ENCODE data around the gene CIAO3.
"Not testable (repeated sequence)": the region's sequence is repeated elsewhere in the genome, so short reads cannot be mapped to it uniquely, and the experiment has no call there.

Gene CIAO3

DNA sequence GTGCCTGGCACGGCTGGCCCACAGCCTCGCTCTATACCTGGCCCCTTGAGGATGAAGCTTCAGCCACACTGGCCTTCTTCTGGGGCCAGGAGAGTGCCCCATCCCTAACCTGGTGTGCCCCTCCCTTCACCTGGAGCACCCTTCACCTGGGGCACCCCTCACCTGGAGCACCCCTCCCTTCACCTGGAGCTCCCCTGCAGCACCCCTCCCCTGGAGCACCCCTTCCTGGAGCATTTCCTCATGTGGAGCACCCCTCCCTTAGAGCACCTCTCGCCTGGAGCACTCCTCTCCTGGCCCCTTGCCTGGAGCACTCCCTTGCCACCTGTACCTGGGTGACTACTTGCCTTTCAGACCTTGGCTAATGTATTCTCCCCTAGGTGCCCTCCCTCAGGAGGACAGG lies 32.8 kb downstream of the CIAO3 start:
- no peak for DNase-seq

DNA sequence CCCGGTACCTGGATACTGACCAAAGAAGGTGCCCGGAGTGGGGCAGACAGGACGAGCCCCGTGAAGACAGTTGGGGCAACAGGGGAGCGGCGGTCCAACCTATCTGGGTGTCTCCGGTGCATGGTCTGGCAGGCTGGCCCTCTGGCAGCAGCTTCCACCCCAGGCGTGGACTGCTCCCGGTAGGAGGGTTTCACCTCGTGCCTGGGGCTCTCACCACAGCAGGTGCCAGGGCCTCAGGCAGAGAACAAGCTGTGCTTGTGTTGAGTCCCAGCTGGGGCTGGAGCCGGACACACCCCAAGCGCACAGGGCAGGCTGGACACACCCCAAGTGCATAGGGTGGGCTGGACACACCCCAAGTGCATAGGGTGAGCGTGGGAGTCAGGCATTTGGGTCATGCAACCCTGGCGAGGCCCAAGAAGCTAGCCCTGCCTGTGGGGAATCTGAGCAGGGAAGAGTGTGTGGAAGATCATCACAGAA lies 33.7 kb downstream of the CIAO3 start:
- DNase-seq, result no peak

DNA sequence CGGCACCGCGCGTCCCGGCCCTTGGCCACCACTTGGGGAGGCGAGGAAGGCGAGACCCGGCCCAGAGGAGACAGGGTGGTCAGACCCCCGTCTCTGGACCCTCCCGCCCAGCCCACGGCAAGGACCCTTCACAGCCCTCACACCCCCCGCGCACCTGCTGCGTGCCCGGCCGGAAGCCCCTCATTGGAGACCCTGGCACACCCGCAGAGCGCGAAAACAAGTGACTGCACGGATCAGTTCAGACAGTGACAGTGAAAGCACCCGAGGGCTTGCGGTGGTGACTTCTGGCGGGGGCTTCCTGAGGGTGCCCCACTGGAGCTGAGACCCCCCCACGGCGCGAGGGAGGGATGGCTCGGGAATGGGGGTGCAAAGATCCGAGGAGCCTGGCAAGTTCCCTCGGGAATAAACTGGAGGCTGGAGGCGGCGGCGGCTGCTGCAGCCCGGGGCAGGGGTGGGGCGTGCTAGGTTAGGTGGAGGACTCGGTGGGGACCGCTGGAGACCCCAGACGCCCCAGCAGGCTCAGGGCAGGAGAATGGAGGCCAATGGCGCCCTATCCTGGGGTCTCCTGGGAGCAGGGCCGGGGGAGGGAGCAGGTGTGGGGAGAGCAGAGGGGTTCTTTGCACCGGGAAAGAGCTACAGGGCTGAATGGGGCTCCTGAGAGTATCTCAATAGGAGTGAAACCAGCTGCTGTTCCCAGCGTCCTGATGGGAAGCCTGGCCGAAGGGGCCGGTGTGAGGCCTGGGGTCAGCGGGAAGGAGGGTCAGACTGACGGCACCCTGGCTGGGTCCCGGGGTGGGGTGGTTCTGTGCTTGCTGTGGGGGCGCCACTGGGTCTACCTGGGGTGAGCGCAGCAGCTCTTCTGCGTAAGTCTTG lies 34.4 kb downstream of the CIAO3 start:
- DNase-seq, result no peak

DNA sequence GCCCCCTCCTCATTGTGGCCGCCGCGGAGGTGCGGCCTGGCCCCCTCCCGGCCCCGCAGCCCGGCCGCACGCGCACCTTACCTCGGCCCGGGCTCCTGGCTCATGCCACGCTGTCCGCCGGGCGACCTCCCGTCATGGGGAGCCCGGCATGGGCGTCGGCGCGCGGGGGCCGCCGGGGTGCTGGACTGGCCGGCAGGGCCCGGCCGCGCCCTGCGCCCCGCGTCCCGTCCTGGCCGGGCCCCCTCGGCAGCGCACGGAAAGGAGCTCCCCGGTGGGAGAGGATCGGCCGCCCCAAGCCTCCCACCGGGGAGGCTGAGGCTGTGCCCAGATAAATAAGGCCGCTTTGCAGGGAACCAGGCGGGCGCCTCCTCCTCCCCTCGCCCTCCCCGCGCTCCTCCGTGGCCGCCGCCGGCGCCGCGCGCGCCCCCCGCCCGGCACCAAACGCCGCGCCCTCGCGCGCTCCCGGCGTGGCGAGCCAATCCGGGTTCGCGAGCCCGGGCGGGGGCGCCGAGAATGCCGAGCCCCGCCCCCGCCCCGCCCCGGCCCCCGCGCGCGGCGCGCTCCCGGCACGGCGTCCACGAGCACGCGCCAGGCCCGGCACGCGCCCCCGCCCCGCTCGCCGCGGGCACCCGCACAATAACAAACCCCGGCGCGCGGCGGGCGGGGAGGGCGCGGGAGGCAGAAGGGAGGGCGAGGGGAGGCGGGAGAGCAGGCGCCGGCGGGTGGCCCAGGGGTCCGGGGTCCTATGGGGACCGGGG lies 35.2 kb downstream of the CIAO3 start, which contains the start of gene FBXL16:
FBXL16 (minus strand) TSS at position 371 of the 758 bp plus-strand sequence. CDS start 8,396 bp downstream, outside the sequence.
- no peak for DNase-seq

DNA sequence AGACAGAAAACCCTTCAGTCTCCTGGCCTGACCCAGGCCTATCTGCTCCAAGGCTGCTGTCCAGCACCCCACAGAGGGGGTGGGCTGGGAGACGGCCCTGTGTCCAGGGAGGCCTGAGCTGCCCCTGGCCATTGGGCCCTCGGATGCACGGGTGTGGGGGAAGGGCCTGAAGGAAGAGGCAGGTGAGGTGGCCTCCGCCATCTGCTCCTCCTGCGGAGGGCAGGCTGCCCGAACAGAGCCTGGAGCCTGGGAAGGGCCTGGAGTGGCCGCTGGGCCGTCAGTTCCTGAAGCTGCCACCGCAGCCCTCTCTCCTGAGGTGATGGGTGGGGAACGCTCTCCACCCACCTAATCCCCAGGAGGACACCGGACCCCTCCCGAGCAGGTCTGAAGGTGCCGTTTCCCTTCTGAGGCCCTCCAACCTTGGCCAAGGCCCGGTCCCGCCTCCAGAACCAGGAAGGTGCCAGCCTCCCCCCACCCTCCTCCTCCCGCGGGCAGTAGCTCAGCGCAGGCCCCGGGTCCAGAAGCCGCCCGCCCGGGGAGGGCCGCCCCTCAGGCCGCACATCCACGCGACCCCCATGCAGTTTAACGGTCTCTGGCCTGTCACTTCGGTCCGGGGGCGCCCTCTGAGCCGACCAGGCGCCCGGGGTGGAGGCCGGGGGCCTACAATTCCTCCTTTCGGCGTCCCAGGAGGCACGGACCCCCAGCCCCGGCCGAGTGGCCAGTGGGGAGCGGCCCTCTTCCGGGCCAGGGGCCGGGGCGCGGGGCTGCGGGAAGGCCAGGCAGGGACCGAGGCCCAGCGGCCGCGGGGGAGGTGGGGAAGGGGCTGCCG lies 36.0 kb downstream of the CIAO3 start:
- DNase-seq, result no peak

DNA sequence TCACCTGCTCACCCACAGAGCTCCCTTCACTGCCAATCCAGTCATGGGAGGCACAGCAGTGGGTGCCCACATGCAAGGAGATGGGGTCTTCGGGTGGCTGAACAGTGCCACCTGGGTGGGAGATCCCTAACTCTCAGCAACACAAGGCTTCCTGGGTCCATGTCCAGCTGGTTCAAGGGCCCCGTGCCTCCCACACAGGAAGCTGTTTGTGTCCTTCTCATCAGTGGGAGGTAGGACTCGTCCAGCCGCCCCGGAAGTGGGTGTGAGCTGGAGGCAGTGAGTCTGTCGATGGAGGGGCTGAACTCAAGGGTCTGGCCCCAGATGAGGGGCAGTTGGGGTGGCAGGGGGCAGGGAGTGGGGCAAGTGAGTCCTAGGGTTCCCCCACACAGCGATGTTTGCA lies 36.8 kb downstream of the CIAO3 start:
- DNase-seq, result no peak

DNA sequence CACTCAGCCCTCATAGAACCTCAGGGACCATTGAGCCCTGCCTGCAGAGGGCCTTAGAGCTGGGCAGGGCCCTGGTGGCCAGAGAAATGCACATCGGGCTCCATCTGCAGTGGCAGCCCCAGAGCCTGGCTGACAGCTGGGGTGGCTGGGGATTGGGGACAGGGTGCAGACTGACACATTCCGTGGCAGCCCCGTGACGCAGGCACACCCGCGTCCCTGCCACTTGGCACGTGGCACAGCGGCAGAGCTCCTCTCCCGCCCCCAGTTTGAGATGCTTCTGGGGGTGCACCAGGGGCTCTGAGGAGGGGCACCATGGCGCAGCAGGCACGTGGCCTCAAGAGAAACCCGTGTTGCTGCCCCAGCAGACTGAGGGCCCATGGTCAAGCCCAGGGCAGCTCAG lies 37.4 kb downstream of the CIAO3 start:
- DNase-seq, result no peak

DNA sequence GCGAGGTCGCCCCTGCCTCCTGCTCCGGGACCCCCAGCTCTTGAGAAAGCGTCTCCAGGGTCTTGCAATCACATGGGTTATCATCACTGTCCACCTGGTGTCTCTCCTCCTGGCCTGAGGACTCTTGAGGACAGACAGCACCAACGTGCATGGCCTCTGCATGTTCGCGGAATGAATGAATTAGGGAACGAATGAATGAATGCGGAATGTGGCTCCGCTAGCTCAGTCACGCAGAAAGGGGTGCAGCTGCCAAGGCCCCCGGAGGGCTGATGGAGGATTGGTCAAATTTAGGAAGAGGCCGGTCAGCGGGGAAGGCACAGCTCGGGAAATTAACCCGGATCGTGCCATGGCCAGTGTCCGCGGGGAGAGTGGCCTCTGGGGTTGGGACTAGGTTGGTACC lies 38.5 kb downstream of the CIAO3 start:
- DNase-seq, result no peak

DNA sequence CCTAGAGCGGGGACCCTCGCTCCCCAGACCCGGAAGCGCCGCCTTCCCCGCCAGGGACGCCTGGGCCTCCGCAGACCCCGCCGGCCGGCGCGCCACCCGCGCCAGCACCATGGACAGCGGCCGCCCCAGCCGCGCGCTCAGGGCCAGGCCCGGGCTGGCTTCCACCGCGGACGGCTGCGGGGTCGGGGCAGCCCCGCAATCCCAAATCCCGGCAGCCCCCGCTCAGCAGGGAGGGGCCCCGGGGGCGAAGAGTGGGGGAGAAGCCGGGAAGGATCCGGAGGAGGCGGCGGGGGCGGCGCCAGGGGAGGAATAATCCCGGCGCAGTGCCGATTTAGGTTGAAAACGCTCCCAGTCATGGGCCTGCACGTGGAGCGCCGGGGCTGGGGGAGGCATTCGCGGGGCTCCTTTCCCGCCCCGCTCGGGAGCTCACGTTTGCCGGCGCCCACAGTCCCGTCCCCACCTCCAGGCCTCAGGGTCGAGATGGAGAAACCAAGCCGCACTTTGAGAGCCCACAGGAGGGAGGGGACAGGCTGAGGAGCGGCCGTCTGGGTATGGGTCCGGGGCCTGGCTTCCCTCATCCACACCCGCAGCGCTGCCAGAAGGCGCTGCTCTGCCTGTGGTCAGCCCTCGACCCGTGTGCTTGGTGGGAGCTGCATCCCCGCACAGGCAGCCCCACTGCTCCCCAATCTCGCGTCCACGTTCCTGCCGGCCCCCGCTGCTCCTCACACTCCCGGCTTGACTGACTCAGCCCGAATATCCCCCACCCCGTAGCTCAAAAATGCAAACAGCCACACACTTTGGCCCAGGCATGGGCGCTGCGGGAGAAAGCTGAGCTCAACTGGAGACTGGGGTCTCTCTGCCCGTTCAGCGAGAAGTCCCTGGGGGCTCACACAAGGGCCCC lies 39.9 kb downstream of the CIAO3 start:
- no peak for DNase-seq

DNA sequence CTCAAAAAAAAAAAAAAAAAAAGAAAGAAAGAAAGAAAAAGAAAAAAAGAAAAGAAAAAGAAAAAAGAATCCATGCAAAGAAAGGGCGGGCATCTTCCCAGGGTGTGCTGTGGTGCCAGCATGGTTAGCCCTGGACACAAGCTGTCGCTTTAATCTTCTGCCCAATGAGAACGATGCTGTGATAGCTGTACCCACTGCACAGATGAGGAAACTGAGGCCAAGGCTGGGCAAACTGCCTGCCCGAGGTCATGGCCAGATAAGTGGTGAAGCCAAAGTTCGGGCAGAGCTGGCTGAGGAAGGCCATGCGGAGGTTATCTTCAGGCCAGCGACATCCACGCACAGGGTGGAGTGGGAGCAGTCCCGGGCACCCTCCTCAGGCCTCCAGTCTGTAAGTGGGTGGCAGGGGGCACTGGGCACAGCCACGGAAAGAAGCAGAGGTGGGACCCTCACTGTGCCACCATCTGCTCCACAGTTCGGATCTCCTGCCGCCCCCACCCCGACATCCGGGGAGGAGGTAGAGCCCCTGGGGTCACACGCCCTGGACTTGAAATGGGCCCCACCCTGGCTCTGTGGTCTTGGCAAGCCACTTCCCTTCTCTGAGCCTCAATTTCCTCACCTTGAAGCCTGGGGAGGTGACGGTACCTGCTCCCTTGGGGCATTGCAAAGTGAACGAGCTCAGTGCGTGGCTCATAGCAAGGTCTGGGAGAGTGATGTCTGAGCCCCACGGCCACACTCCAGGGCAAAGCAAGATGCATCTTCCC lies 41.7 kb downstream of the CIAO3 start:
- no peak for DNase-seq

DNA sequence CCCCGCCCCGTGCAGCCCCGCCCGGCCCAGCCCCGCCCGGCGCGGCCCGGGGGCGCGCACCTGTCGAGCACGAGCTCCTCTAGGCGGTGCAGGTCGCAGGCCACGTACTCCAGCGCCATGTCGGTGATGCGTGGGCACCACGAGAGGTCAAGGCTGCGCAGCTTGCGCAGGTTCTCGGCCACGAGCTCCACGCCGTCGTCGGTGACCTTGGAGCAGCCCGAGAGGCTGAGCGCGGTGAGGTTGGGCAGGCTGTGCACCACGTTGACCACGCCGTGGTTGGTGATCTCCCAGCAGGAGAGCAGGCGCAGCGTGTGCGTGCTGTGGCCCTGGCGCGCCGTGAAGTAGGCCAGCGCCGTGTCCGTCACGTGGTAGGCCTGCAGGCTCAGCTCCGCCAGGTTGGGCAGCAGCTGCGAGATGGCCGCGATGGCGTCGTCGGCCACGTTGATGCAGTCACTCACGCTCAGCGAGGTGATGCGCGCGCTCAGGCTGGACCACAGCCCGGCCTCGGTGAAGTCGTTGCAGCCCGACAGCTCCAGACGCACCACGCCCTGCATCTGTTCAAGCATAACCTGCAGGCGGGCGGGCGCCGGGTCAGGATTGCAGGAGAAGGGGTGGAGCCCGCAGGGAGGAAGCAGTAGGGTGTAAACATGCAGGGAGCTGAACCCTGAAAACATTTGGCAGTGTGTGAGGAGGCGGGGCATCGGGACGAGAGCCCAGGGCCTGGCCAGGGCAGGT lies 45.3 kb downstream of the CIAO3 start:
- DNase-seq, result peak; percentile 54

DNA sequence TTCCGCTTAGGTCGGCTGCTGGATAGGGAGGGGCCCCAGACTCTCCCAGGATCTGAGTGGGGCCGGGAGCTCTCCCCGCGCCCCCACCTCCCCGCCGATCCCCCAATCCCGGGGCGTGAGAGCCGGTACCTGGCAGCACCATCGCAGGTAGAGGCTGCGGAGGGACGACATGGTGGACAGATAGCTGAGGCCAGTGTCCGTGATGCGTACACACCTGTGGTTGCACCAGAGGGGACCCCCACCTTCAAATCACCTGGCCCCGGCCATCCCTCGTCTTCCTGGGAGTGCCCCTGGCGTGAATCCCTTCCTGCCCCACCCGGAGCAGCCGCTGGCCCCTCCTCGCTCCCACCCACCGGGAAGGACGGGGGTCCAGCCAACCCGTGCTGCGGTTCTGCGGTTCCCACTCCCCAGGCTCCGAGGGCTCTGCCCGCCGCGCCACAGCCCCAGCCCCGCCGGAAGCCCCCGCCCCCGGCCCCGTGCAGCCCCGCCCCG lies 45.9 kb downstream of the CIAO3 start:
- no peak for DNase-seq

DNA sequence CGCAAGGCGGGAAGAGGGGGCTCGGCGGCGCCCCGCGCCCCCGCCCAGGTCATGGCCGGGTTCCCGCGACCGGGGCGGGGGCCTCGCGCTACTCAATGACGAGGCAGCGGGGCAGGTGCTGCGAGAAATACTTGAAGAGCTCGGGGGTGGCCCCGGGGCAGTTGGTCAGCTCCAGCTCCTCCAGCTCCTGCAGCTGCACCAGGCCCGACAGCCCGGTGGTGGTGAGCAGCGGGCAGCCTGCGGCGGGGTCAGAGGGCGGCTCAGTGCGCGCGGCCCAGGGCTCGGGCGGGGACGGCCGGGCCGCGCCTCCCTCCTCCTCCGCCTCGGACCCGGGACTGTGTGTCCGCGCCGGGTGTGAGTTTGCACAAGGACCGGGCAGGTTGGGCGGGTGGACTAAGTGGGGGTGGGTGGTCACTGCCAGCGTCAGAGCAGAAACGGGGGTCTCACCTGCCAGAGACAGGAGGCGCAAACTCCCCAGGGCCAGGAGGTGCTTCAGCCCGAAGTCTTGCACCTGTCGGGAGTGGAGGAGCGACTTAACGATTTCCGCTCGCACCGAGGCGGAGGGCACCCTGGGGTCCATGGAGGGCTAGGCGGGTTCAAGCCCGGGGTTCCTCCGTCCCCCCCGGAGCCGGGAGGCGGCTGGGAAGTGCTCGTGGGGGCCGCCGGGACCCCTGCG lies 46.5 kb downstream of the CIAO3 start:
- DNase-seq, result no peak

DNA sequence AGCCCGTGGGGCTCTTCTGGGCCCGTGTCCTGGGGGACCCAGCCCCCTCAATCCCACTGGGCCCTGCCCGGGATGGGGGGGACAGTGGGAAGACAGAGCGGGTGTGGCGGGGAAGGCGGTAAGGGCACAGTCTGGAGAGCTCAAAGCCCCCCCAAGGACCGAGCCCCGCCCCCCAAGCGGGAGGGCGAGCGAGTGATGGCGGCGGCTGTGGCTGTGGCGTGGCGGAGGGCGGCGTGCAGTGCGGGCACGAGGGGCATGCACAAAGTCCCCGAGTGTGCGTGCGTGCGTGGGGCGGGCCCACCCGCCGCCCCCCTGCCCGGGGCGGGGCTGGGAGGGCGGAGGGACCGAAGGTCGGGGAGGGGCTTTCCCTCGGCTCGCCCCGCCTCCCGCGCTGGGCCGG lies 47.0 kb downstream of the CIAO3 start:
- no peak for DNase-seq

DNA sequence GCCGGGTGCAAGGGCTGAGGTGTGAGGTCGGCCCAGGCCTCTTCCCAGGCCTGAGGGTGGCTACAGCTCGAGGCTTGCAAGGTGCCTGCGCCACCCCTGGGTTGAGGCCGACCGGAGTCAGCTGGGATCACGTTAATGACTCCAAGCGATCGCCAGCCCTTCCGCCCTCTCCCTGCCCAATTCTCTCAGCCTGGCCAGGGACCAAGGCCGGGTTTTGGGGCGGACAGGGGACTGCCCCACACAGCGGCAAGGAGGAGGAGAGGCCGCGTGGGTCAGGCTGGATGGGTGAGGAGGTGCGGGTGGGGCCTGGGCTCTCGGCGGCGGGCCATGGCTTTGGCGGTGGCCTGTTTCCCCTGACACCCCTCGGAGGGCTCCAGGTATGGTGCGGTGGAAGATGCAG lies 47.4 kb downstream of the CIAO3 start:
- no peak for DNase-seq

DNA sequence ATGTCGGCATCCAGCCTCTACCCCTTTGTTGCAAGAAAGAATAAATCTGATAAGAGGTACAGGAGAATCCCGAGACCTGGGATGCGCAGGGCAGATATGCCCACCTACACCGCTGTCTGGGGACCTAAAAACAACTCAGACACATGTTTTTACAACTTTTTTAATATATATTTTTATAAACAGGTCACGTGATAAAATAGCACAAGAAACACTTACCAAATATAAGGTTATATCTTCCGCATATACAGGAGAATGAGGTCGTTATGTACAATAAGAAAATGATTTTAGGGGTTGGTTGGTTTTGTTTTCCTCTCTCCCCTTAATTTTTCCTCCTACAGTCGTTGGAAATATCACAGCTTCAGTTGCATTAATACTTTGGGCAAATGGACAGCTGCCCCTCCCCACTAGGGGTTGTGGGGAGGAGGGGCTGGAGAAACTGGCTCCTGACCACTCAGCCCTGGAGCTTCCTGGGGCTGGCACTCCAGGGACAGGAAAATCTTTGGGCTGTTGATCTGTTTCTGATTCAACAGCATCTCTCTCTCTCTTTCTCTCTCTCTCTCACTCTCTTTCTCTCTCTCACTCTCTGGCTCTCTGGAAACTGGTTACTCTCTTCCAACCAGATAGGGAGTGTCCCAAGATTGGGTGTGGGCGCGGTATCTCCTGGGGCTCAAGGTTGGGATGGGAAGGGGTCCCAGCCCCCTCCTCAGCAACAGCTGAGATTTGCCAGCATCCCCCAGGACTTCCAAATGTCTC lies 48.3 kb downstream of the CIAO3 start:
- DNase-seq, result no peak

DNA sequence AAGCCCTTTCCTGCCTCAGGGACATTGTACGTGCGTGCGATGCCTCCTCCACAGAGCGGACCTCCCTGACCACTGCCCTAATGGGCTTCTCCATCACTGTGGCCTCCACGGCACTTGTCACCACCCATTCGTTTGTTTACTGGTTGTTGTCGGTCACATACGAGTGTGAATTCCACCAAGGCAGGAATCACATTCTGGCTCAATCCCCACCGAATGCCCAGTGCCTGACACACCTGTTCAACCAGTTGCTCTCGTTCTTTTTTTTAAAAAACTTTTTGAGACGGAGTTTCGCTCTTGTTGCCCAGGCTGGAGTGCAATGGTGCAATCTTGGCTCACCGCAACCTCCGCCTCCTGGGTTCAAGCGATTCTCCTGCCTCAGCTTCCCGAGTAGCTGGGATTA lies 49.6 kb downstream of the CIAO3 start:
- DNase-seq, result not testable (repeated sequence)

DNA sequence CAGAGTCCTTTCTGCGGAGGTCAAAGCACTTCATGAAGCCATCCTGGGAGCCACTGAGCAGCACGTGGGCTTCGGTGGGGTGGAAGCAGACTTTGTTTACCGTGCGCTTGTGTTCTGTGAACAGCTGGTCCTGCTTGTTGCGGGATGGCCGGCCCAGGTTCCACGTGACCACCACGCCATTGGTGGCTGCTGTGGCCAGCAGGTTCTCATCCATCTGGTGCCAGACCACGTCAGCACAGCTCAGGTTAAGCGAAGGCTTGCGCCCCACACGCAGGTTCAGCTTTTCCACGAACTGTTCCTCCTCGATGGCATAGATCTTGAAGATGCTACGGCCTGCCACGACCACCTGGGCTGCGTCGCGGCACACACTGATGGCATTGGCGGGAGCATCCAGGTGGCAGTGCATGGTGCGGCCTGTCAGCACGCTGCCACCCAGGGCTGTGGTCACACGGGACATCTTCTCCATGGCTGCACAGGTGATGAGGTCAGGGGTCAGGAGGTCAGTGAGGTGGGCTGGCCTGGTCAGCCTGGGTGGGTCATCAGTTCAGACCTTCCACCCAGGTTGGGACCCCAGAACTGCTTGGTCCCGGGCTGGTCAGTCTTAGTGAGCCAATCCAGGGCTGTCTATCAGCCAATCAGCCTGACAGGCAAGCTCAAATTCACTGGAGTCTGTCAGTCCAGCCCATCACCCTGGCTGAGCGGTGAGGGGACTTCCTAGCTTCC lies 51.5 kb downstream of the CIAO3 start:
- DNase-seq, result no peak
